ENCODE data around the gene CACNA2D1.

The CACNA2D1 gene

GRCh38 chr7:82071468-82071867 lies 372.1 kb downstream of the CACNA2D1 start:
- no peak overlapping the region for H3K4me2 ChIP-seq (ENCODE audit: low read length)
- no peak overlapping the region for H3K4me3 ChIP-seq (ENCODE audit: low read length)
- WGBS (ENCODE audit: extremely low coverage, insufficient coverage, low lambda C conversion rate): no CpG with 5 or more reads among the region's 2 CpGs

GRCh38 chr7:82067628-82068264 lies 375.8 kb downstream of the CACNA2D1 start:
- Histone ChIP-seq H2AK5ac (ENCODE audit: low read length) (no peak overlapping the region), H3K18ac (ENCODE audit: low read length) (no peak overlapping the region), H2BK120ac (ENCODE audit: low read depth, low read length) (no peak overlapping the region), H4K5ac (ENCODE audit: low read length) (no peak overlapping the region), H4K8ac (ENCODE audit: low read depth, low read length) (no peak overlapping the region), H3K4ac (ENCODE audit: low read depth, low read length) (no peak overlapping the region), H3K4me3 (ENCODE audit: low read length) (no peak overlapping the region), H3K27me3 (ENCODE audit: insufficient read depth, low read length, poor library complexity) (no peaks in the 10 kb centered on the region), H3K56ac (ENCODE audit: low read length) (no peak overlapping the region), H3K36me3 (ENCODE audit: control insufficient read depth, insufficient read depth, low read length) (no peaks in the 10 kb centered on the region), H3K27ac (ENCODE audit: low read depth, low read length) (no peak overlapping the region), H3K79me1 (ENCODE audit: low read length) (no peaks in the 10 kb centered on the region), H3K9ac (ENCODE audit: low read length) (no peak overlapping the region), H3K4me1 (ENCODE audit: control insufficient read depth, low read depth, low read length) (no peaks in the 10 kb centered on the region), H3K4me2 (ENCODE audit: low read length) (no peak overlapping the region), H2BK5ac (ENCODE audit: low read length) (no peak overlapping the region), H3K79me2 (ENCODE audit: control insufficient read depth, insufficient read depth, low read length) (no peaks in the 10 kb centered on the region), H2BK15ac (replicated peaks; ENCODE audit: low read depth) (no peak overlapping the region), H3K23ac (ENCODE audit: low read length) (no peak overlapping the region)
- WGBS (ENCODE audit: extremely low coverage, insufficient coverage, low lambda C conversion rate): no CpG with 5 or more reads among the region's 2 CpGs
- no peak for DNase-seq

More at GRCh38 chr7:82071468-82071867, 372.1 kb downstream of the CACNA2D1 start:
- no peak overlapping the region for H4K5ac ChIP-seq (ENCODE audit: low read length)
- H2BK5ac ChIP-seq (ENCODE audit: low read length): no peak overlapping the region
- H2BK120ac ChIP-seq (ENCODE audit: low read depth, low read length): no peak overlapping the region
- H2AK5ac ChIP-seq (ENCODE audit: low read length): no peak overlapping the region
- H3K79me2 ChIP-seq (ENCODE audit: control insufficient read depth, insufficient read depth, low read length): no peaks in the 10 kb centered on the region
- H3K56ac ChIP-seq (ENCODE audit: low read length): no peak overlapping the region
- H3K9ac ChIP-seq (ENCODE audit: low read length): no peak overlapping the region
- no peak overlapping the region for H3K27ac ChIP-seq (ENCODE audit: low read depth, low read length)
- no peak overlapping the region for H4K8ac ChIP-seq (ENCODE audit: low read depth, low read length)
- H3K27me3 ChIP-seq (ENCODE audit: insufficient read depth, low read length, poor library complexity): no peaks in the 10 kb centered on the region
- H3K36me3 ChIP-seq (ENCODE audit: control insufficient read depth, insufficient read depth, low read length): no peaks in the 10 kb centered on the region
- no peaks in the 10 kb centered on the region for H3K79me1 ChIP-seq (ENCODE audit: low read length)
- no peaks in the 10 kb centered on the region for H3K4me1 ChIP-seq (ENCODE audit: control insufficient read depth, low read depth, low read length)
- no peak overlapping the region for H3K4ac ChIP-seq (ENCODE audit: low read depth, low read length)
- H3K18ac ChIP-seq (ENCODE audit: low read length): no peak overlapping the region
- no peak overlapping the region for H3K23ac ChIP-seq (ENCODE audit: low read length)
- no peak for DNase-seq
- H2BK15ac ChIP-seq (replicated peaks; ENCODE audit: low read depth): no peak overlapping the region

GRCh38 chr7:82057476-82057875 lies 386.1 kb downstream of the CACNA2D1 start:
- WGBS (ENCODE audit: extremely low coverage, insufficient coverage, low lambda C conversion rate): no CpG with 5 or more reads among the region's 1 CpG
- H3K36me3 ChIP-seq (ENCODE audit: control insufficient read depth, insufficient read depth, low read length): no peaks in the 10 kb centered on the region
- DNase-seq: no peak

GRCh38 chr7:82056282-82056681 lies 387.3 kb downstream of the CACNA2D1 start:
- Histone ChIP-seq H3K27me3 (ENCODE audit: insufficient read depth, low read length, poor library complexity) (no peaks in the 10 kb centered on the region), H3K79me1 (ENCODE audit: low read length) (no peaks in the 10 kb centered on the region), H2AK5ac (ENCODE audit: low read length) (no peak overlapping the region), H2BK15ac (replicated peaks; ENCODE audit: low read depth) (no peak overlapping the region), H3K27ac (ENCODE audit: low read depth, low read length) (no peak overlapping the region), H3K4me1 (ENCODE audit: control insufficient read depth, low read depth, low read length) (peaks cover 1% of the 10 kb centered on the region), H3K4me2 (ENCODE audit: low read length) (no peak overlapping the region), H3K36me3 (ENCODE audit: control insufficient read depth, insufficient read depth, low read length) (no peaks in the 10 kb centered on the region), H2BK5ac (ENCODE audit: low read length) (no peak overlapping the region), H3K4me3 (ENCODE audit: low read length) (no peak overlapping the region), H3K79me2 (ENCODE audit: control insufficient read depth, insufficient read depth, low read length) (no peaks in the 10 kb centered on the region), H3K18ac (ENCODE audit: low read length) (no peak overlapping the region), H4K5ac (ENCODE audit: low read length) (no peak overlapping the region), H3K23ac (ENCODE audit: low read length) (no peak overlapping the region), H3K56ac (ENCODE audit: low read length) (no peak overlapping the region), H3K4ac (ENCODE audit: low read depth, low read length) (no peak overlapping the region), H4K8ac (ENCODE audit: low read depth, low read length) (no peak overlapping the region), H3K9ac (ENCODE audit: low read length) (no peak overlapping the region), H2BK120ac (ENCODE audit: low read depth, low read length) (no peak overlapping the region)
- no peak for DNase-seq
- WGBS (ENCODE audit: extremely low coverage, insufficient coverage, low lambda C conversion rate): no CpG with 5 or more reads among the region's 2 CpGs

More at GRCh38 chr7:82057476-82057875, 386.1 kb downstream of the CACNA2D1 start:
- no peak overlapping the region for H3K23ac ChIP-seq (ENCODE audit: low read length)
- no peak overlapping the region for H3K56ac ChIP-seq (ENCODE audit: low read length)
- no peak overlapping the region for H2BK15ac ChIP-seq (replicated peaks; ENCODE audit: low read depth)
- H4K8ac ChIP-seq (ENCODE audit: low read depth, low read length): no peak overlapping the region
- no peak overlapping the region for H3K27ac ChIP-seq (ENCODE audit: low read depth, low read length)
- no peaks in the 10 kb centered on the region for H3K4me1 ChIP-seq (ENCODE audit: control insufficient read depth, low read depth, low read length)
- H3K79me2 ChIP-seq (ENCODE audit: control insufficient read depth, insufficient read depth, low read length): no peaks in the 10 kb centered on the region
- H4K5ac ChIP-seq (ENCODE audit: low read length): no peak overlapping the region
- no peak overlapping the region for H3K4me2 ChIP-seq (ENCODE audit: low read length)
- H2AK5ac ChIP-seq (ENCODE audit: low read length): no peak overlapping the region
- H3K4ac ChIP-seq (ENCODE audit: low read depth, low read length): no peak overlapping the region
- no peak overlapping the region for H3K18ac ChIP-seq (ENCODE audit: low read length)
- no peaks in the 10 kb centered on the region for H3K27me3 ChIP-seq (ENCODE audit: insufficient read depth, low read length, poor library complexity)
- H3K79me1 ChIP-seq (ENCODE audit: low read length): no peaks in the 10 kb centered on the region
- no peak overlapping the region for H2BK5ac ChIP-seq (ENCODE audit: low read length)
- no peak overlapping the region for H3K9ac ChIP-seq (ENCODE audit: low read length)
- H3K4me3 ChIP-seq (ENCODE audit: low read length): no peak overlapping the region
- no peak overlapping the region for H2BK120ac ChIP-seq (ENCODE audit: low read depth, low read length)

- no peak overlapping the region for H3K18ac ChIP-seq (ENCODE audit: low read length)
- WGBS (ENCODE audit: extremely low coverage, insufficient coverage, low lambda C conversion rate): no CpG with 5 or more reads among the region's 1 CpG
- H3K27me3 ChIP-seq (ENCODE audit: insufficient read depth, low read length, poor library complexity): no peaks in the 10 kb centered on the region
- H2BK15ac ChIP-seq (replicated peaks; ENCODE audit: low read depth): no peak overlapping the region
- no peak overlapping the region for H4K5ac ChIP-seq (ENCODE audit: low read length)
- H2BK120ac ChIP-seq (ENCODE audit: low read depth, low read length): no peak overlapping the region
- no peak for DNase-seq
- H3K27ac ChIP-seq (ENCODE audit: low read depth, low read length): no peak overlapping the region
- H3K4ac ChIP-seq (ENCODE audit: low read depth, low read length): no peak overlapping the region
- H2BK5ac ChIP-seq (ENCODE audit: low read length): no peak overlapping the region
- H3K4me3 ChIP-seq (ENCODE audit: low read length): no peak overlapping the region
- no peaks in the 10 kb centered on the region for H3K79me2 ChIP-seq (ENCODE audit: control insufficient read depth, insufficient read depth, low read length)
- H2AK5ac ChIP-seq (ENCODE audit: low read length): no peak overlapping the region
- peaks cover 1% of the 10 kb centered on the region for H3K4me1 ChIP-seq (ENCODE audit: control insufficient read depth, low read depth, low read length)
- H4K8ac ChIP-seq (ENCODE audit: low read depth, low read length): no peak overlapping the region
- no peak overlapping the region for H3K23ac ChIP-seq (ENCODE audit: low read length)
- no peak overlapping the region for H3K56ac ChIP-seq (ENCODE audit: low read length)
- no peaks in the 10 kb centered on the region for H3K79me1 ChIP-seq (ENCODE audit: low read length)
- no peak overlapping the region for H3K4me2 ChIP-seq (ENCODE audit: low read length)
- no peak overlapping the region for H3K9ac ChIP-seq (ENCODE audit: low read length)
- no peaks in the 10 kb centered on the region for H3K36me3 ChIP-seq (ENCODE audit: control insufficient read depth, insufficient read depth, low read length)
Measured at GRCh38 chr7:82054544-82054943, 389.0 kb downstream of the CACNA2D1 start.

- Histone ChIP-seq H3K18ac (ENCODE audit: low read length) (no peak overlapping the region), H3K79me2 (ENCODE audit: control insufficient read depth, insufficient read depth, low read length) (no peaks in the 10 kb centered on the region), H4K8ac (ENCODE audit: low read depth, low read length) (no peak overlapping the region), H2BK15ac (replicated peaks; ENCODE audit: low read depth) (no peak overlapping the region), H3K4ac (ENCODE audit: low read depth, low read length) (no peak overlapping the region), H2BK120ac (ENCODE audit: low read depth, low read length) (no peak overlapping the region), H2AK5ac (ENCODE audit: low read length) (no peak overlapping the region), H3K9ac (ENCODE audit: low read length) (no peak overlapping the region), H3K56ac (ENCODE audit: low read length) (no peak overlapping the region), H3K23ac (ENCODE audit: low read length) (no peak overlapping the region), H2BK5ac (ENCODE audit: low read length) (no peak overlapping the region), H3K4me3 (ENCODE audit: low read length) (no peak overlapping the region), H3K27ac (ENCODE audit: low read depth, low read length) (no peak overlapping the region), H3K27me3 (ENCODE audit: insufficient read depth, low read length, poor library complexity) (no peaks in the 10 kb centered on the region), H3K36me3 (ENCODE audit: control insufficient read depth, insufficient read depth, low read length) (no peaks in the 10 kb centered on the region), H3K4me2 (ENCODE audit: low read length) (no peak overlapping the region), H4K5ac (ENCODE audit: low read length) (no peak overlapping the region), H3K4me1 (ENCODE audit: control insufficient read depth, low read depth, low read length) (peaks cover 1% of the 10 kb centered on the region), H3K79me1 (ENCODE audit: low read length) (no peaks in the 10 kb centered on the region)
- DNase-seq: no peak
- no CpG with 5 or more reads among the region's 3 CpGs for WGBS (ENCODE audit: extremely low coverage, insufficient coverage, low lambda C conversion rate)
Measured at GRCh38 chr7:82053453-82054032, 390.0 kb downstream of the CACNA2D1 start.
